Measurements from ENCODE around the gene CCM2. TPM values are rescaled to one million over a fixed set of nuclear protein-coding genes. Genes with fewer than 3 reads are reported as not detected.

Gene CCM2
- total RNA-seq, 1 donor from 2014 or later = 63.1 TPM

DNA sequence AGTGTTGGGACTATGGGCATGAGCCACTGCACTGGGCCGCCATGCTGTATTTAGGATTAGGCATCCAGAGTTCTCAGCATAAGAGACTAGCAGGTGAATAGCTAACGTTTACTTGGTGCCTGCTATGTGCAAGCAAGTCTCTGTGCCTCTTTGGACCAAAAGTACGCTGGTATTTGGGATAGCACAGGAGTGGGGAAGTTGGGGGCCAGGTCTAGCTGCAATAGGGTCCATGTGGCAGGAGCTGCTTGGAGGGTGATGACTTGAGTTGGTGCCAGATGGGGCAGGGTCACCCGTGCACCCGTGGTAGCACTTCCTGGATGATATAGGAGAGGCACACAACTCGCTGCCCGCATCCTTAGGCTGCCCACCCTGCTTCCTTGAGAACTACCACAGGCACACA, 66.4 kb downstream of the CCM2 start:
- Mint-ChIP-seq H3K36me3 (ENCODE audit: low read depth) (peaks cover 53% of the 10 kb centered on the region), H3K27me3 (no peaks in the 10 kb centered on the region), H3K4me3 (no peak overlapping the region), H3K4me1 (peaks cover 28% of the 10 kb centered on the region), H3K27ac (no peak overlapping the region), H3K9me3 (no peaks in the 10 kb centered on the region)
- intact Hi-C loops (cut with micrococcal nuclease) = no loop called here
- no peak for DNase-seq

DNA sequence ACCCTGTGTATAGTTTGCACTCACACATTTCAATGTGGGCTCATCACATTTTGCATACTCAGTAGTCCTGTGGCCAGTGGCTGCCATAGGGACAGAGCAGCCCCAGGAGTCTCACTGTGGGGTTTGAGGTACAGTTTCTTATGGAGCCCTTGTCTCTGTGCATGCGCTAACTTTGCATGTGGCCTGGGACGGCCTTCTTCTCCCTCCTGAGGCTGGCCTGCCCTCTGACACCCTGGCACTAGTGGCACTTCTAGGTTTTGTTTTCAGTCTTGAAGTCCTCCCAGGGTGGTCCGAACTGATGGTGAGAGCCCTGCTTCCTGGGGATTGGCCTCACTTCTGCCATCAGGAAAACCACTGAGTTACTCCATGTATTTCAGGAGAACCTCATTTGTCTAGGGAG, 67.6 kb downstream of the CCM2 start:
- intact Hi-C loops (cut with micrococcal nuclease) = no loop called here
- Mint-ChIP-seq H3K4me3 (no peak overlapping the region), H3K4me1 (peaks cover 23% of the 10 kb centered on the region), H3K36me3 (ENCODE audit: low read depth) (peaks cover 59% of the 10 kb centered on the region), H3K27ac (peak overlapping the region; percentile 8), H3K27me3 (no peaks in the 10 kb centered on the region), H3K9me3 (no peaks in the 10 kb centered on the region)
- no peak for DNase-seq

DNA sequence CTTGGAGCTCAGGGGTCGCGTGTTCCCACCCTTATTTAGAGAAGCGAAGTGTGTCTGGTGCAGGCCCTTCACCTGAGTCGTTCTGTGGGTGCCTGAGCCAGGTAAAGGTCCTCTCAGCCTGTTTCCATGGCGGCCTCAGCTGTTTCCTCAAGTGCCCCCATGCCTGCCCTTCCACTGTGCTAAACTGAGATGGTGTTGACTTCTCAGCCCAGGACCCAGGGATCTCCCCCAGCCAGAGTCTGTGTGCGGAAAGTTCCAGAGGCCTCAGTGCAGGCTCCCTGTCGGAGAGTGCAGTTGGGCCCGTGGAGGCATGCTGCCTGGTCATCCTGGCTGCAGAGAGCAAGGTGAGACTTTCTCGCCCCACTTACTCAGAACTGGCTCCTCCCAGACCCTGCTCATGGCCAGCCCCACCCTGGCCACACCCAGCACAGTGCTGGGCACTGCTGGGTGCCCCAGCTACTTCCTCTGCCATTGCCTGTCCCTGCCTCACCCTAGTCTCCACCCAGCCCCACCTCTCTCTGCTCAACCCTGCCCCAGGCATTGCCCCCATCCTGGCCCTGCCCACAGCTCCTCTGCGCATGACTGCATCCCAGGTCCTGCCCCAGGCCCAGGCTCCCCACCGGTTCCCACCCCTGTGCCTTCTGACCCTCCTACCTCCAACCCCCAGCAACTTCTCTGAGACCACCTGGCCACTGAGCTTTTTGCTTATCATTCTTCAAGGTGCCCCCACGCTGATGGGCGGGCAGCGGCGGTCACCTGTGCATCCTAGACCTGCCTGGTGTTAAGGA, 68.4 kb downstream of the CCM2 start:
- Mint-ChIP-seq H3K27me3 (no peaks in the 10 kb centered on the region), H3K4me3 (no peak overlapping the region), H3K9me3 (no peaks in the 10 kb centered on the region), H3K27ac (peak overlapping the region; percentile 40), H3K4me1 (peaks cover 25% of the 10 kb centered on the region), H3K36me3 (ENCODE audit: low read depth) (peaks cover 64% of the 10 kb centered on the region)
- DNase-seq = no peak
- intact Hi-C loops (cut with micrococcal nuclease) = no loop called here

DNA sequence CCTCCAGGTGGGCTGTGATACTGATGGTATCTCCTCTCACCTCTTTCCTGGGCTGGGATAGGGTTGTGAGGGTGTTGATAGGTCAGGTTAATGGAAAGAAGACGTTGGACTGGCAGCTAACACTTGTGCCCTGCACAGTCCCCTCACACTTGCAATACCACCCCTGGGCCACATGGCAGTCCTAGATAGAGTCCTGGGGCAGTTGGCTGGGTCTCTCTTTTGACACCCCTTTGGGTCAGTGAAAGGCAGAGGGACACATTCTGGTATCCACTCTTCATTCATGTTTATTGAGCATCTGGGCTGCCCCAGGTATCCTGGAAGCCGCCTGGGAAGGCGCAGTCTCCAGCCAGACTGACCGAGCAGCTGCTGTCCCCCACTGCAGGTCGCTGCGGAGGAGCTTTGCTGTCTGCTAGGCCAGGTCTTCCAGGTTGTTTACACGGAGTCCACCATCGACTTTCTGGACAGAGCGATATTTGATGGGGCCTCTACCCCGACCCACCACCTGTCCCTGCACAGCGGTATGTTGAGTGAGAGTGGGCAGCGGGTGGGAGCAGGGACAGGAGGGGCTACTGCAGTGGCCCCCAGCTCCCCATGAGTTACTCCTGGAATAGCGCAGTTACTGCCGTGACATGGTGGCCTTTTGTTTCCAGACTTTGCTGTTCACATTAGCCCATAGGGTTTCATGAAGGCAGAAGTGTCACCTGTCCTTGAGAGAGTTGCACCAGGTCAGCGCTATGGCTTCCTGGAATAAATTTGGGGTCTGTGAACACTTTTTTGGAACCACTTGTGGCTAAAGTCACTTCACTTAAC, 69.6 kb downstream of the CCM2 start:
- peaks cover 64% of the 10 kb centered on the region for H3K36me3 Mint-ChIP-seq (ENCODE audit: low read depth)
- H3K27ac Mint-ChIP-seq = peak overlapping the region; percentile 34
- H3K27me3 Mint-ChIP-seq = no peaks in the 10 kb centered on the region
- no peaks in the 10 kb centered on the region for H3K9me3 Mint-ChIP-seq
- intact Hi-C loops (cut with micrococcal nuclease) = no loop called here
- H3K4me3 Mint-ChIP-seq = no peak overlapping the region
- DNase-seq = no peak
- peaks cover 25% of the 10 kb centered on the region for H3K4me1 Mint-ChIP-seq

DNA sequence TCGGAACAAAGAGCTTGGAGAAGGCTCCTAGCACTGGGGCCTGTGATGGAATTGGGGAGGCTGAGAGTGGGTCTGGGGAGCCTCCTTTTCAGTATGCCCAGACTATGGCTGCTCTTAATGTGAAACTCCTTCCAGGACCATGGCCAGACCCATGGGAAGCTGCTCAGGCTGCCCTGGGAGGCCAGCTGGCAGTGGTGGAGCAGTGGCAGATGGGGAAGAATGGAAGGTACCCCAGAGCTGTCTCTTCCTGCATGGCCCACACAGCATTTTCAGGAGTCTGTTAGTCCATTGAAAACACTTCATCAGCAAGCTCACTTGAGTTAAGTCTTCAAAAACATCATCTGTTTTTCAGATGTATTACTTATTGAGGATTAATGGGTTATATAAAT, 70.2 kb downstream of the CCM2 start:
- Mint-ChIP-seq H3K4me3 (no peak overlapping the region), H3K9me3 (no peaks in the 10 kb centered on the region), H3K4me1 (peaks cover 27% of the 10 kb centered on the region), H3K36me3 (ENCODE audit: low read depth) (peaks cover 64% of the 10 kb centered on the region), H3K27ac (no peak overlapping the region), H3K27me3 (no peaks in the 10 kb centered on the region)
- intact Hi-C loops (cut with micrococcal nuclease) = no loop called here
- DNase-seq = no peak

DNA sequence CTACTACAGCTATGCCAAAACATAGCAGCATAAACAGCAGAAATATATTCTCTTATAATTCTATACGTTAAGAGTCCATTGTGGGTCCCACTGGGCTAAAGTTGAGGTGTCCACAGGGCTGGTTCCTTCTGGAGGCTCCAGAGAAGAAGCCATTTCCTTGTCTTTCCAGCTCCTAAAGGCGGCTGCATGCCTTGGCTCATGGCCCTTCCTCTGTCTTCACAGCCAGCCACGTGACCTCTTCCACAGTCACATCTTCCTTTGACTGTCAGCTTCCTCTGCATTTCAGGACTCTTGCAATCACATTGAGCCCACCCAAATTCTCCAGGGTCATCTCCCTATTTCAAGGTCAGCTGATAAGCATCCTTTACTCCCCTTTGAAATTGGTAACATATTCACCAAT, 71.5 kb downstream of the CCM2 start:
- no peaks in the 10 kb centered on the region for H3K9me3 Mint-ChIP-seq
- no peaks in the 10 kb centered on the region for H3K27me3 Mint-ChIP-seq
- H3K36me3 Mint-ChIP-seq (ENCODE audit: low read depth) = peaks cover 60% of the 10 kb centered on the region
- H3K4me1 Mint-ChIP-seq = peaks cover 18% of the 10 kb centered on the region
- no peak overlapping the region for H3K27ac Mint-ChIP-seq
- intact Hi-C loops (cut with micrococcal nuclease) = no loop called here
- no peak for DNase-seq
- H3K4me3 Mint-ChIP-seq = no peak overlapping the region

DNA sequence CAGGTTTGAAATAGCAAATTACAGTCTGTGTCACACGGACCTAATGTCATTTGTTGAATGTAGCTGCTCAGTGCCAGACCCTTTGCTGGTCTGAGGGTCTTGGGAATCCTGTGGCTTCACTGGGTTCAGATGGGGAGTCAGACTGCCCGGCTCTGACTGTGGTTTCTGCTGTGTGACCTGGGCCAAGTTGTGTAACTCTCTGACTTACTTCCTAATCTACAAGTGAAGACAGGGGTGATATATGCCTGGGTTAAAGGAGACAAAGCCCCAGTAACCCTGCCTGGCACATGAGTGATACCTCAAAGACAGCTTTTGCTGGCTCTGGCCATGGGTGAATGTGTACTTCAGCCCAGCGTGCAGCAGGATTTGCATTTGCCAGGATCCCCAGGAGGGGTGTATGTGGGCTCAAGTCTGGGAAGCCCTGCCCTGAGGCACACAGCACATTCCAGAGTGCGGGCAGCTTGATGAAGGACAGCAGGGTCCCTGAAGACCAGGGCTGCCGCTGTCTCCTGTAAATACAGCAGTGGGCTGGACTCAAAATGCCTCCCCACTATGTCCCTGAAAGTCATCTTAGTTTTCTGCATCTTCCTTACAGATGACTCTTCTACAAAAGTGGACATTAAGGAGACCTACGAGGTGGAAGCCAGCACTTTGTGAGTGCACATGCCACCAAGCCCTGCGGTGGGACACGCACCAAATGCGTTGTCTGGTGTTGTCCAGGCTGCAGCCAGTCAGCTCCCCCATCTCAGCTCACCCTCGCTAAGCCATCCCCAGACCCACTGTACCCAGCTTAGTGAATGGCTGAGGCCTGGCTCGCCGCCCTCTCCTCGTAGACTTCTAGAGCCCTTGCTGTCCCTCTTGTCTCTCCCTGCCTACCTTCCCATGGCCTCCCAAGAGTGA, 72.4 kb downstream of the CCM2 start:
- Mint-ChIP-seq H3K4me1 (peaks cover 17% of the 10 kb centered on the region), H3K27ac (peak overlapping the region; percentile 58), H3K27me3 (no peaks in the 10 kb centered on the region), H3K9me3 (no peaks in the 10 kb centered on the region), H3K36me3 (ENCODE audit: low read depth) (peaks cover 62% of the 10 kb centered on the region), H3K4me3 (no peak overlapping the region)
- intact Hi-C loops (cut with micrococcal nuclease) = no loop called here
- no peak for DNase-seq

DNA sequence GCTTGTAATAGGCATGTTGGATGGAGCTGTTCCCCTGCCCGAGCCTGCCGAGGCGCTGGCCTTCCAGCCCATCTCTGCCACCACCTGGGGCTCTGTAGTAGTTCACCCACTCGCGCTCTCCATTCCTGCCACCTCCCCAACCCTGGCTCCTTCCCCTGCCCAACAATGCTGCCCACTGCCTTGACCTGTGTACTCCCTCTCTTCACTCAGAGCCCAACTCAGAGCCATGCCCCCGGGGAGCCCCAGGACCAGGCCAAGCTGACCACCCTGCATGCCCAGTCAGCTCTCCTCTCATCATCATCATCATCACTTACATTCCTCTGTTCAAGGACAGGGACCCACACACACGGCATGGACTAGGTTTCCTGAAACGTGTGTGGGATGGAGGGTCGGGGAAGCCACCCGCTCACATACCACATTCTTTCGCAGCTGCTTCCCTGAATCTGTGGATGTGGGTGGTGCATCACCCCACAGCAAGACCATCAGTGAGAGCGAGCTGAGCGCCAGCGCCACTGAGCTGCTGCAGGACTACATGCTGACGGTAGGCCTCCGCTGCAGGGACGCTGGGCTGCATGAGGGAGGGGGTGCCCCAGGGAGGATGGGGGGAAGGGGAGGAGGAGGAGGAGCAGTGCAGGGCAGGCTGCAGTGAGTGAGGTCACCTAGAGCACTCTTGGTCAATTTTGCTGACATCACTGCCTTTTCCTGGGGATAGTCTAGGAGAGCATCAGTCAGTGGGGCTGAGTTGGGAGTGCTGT, 73.2 kb downstream of the CCM2 start:
- H3K4me3 Mint-ChIP-seq = no peak overlapping the region
- intact Hi-C loops (cut with micrococcal nuclease) = no loop called here
- peaks cover 13% of the 10 kb centered on the region for H3K4me1 Mint-ChIP-seq
- H3K27ac Mint-ChIP-seq = peak overlapping the region; percentile 58
- no peaks in the 10 kb centered on the region for H3K27me3 Mint-ChIP-seq
- H3K36me3 Mint-ChIP-seq (ENCODE audit: low read depth) = peaks cover 57% of the 10 kb centered on the region
- H3K9me3 Mint-ChIP-seq = no peaks in the 10 kb centered on the region
- DNase-seq = no peak

DNA sequence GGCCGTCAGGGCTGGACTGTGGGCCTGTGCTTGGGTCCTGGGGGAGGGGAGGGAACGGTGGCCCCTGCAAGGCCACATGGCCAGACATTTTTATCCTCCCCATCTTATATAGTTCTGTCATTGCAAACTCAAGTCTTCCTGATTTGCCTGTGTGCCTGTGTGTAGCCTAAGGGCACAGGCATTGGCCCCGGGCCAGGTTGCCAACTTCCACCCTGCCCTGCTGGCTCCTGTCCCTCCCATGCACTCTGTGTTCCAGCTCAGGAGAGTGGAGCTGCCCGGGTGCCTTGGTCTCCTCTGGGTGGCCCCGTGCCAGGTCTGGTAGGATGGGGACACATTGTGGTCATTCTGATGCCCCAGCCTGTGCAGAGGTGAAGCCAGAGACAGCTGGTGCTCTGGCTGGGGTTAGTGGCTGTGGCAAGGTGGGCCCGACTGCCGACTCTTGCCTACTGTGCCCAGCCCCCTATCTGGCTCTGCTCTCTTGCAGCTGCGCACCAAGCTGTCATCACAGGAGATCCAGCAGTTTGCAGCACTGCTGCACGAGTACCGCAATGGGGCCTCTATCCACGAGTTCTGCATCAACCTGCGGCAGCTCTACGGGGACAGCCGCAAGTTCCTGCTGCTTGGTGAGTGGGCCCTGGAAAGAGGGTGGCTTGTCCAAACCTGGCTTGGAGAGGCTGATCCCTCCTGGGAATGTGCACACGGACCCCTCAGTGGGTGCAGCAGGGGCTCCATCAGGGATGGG, 74.0 kb downstream of the CCM2 start:
- no peak overlapping the region for H3K4me3 Mint-ChIP-seq
- H3K27me3 Mint-ChIP-seq = no peaks in the 10 kb centered on the region
- peaks cover 52% of the 10 kb centered on the region for H3K36me3 Mint-ChIP-seq (ENCODE audit: low read depth)
- H3K27ac Mint-ChIP-seq = no peak overlapping the region
- no peak for DNase-seq
- peaks cover 10% of the 10 kb centered on the region for H3K4me1 Mint-ChIP-seq
- intact Hi-C loops (cut with micrococcal nuclease) = no loop called here
- H3K9me3 Mint-ChIP-seq = no peaks in the 10 kb centered on the region

DNA sequence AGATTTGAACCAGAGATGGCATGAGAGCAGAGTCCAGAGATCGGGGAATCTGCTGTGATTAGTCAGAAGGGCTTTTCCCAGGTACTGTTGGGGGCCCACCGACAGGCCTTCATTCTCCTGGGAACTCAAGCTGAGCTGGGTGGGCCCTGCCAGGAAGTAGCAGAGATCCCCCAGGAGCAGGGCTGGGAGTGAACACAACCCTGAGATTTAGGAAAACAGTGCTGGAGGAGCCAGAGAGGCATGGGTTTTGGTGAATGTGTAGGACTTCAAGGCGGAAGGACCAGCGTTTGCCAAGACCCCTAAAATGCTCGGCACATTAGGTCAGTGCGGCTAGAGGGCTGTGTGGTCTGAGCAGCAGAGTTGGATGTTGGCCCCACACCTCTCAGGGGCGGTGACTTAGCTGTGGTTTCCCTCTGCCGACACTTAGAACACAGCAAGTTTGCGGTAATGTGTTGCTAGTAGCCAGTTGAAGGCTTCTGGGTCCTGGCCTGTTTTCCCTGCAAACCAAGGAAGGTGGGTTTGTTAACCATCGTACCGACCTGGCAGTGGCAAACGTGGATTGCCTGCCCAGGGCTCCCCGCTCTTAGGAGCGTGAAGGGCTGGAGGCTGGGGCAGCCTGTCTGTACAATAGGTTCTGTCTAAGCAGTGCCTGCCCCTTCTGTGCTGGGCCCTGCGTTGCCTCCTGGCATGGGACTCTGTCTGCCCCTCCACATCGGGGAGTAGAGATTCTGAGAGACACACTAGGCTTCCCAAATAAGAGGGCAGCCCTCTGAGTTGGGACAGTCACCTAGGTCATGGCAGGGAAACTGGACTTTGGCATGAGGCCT, 74.7 kb downstream of the CCM2 start:
- H3K36me3 Mint-ChIP-seq (ENCODE audit: low read depth) = peaks cover 45% of the 10 kb centered on the region
- no peak for DNase-seq
- H3K27me3 Mint-ChIP-seq = no peaks in the 10 kb centered on the region
- H3K4me1 Mint-ChIP-seq = peaks cover 10% of the 10 kb centered on the region
- intact Hi-C loops (cut with micrococcal nuclease) = no loop called here
- H3K4me3 Mint-ChIP-seq = no peak overlapping the region
- H3K9me3 Mint-ChIP-seq = no peaks in the 10 kb centered on the region
- no peak overlapping the region for H3K27ac Mint-ChIP-seq

DNA sequence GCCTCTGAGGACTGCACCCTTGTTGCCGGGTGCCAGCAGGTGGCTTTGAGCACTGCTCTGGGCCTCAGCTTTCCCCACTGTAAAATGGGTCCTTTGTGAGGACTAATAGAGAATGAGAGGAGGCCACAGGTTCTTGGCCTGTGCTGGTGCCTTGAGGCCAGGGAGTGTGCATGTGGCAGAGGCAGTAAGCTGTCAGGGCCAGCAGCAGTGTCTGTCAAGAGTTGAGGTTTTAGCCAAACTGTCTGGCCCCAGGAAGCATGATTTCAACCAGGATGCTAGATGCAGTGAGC, 75.3 kb downstream of the CCM2 start:
- no peaks in the 10 kb centered on the region for H3K27me3 Mint-ChIP-seq
- peaks cover 10% of the 10 kb centered on the region for H3K4me1 Mint-ChIP-seq
- intact Hi-C loops (cut with micrococcal nuclease) = no loop called here
- DNase-seq = no peak
- no peak overlapping the region for H3K4me3 Mint-ChIP-seq
- no peaks in the 10 kb centered on the region for H3K9me3 Mint-ChIP-seq
- H3K27ac Mint-ChIP-seq = no peak overlapping the region
- H3K36me3 Mint-ChIP-seq (ENCODE audit: low read depth) = peaks cover 45% of the 10 kb centered on the region
